Stimulated activated CD4-positive, alpha-beta T cell treated with anti-CD3 and anti-CD28 coated beads, Interleukin-1b, Interleukin-23, amount 100 ng/mL, for 48 hours (primary cell): ENCODE measurements around the gene KRTAP9-4.
"Not testable (repeated sequence)": the region's sequence is repeated elsewhere in the genome, so short reads cannot be mapped to it uniquely, and the experiment has no call there.

Experiments used
- DNase-seq: peaks from one replicate; pipeline ENCODE4 v3.0.0-alpha.2; 2020

Gene KRTAP9-4

GRCh38 chr17:41249637-41250240, at the start of gene KRTAP9-4:
Gene KRTAP9-4, plus strand, starts transcription at chr17:41249687. Its CDS starts 34 bp downstream, at chr17:41249721.
- DNase-seq, result not testable (repeated sequence)

- DNase-seq, result no peak
These were observed 37.5 kb upstream of the KRTAP9-4 start for GRCh38 chr17:41211845-41212466.

GRCh38 chr17:41212524-41213169, 36.8 kb upstream of the KRTAP9-4 start:
- no peak for DNase-seq

- DNase-seq, result no peak
These were observed 33.8 kb upstream of the KRTAP9-4 start for GRCh38 chr17:41215681-41216080.

GRCh38 chr17:41223821-41224220, 25.7 kb upstream of the KRTAP9-4 start:
- DNase-seq, result no peak

- no peak for DNase-seq
These were observed 23.4 kb upstream of the KRTAP9-4 start for GRCh38 chr17:41226051-41226450.

GRCh38 chr17:41226598-41227095, 22.8 kb upstream of the KRTAP9-4 start, which contains the start of gene KRTAP9-2:
Gene KRTAP9-2, plus strand, starts transcription at chr17:41226648. Its CDS starts 7 bp downstream, at chr17:41226655.
- not testable (repeated sequence) for DNase-seq

- DNase-seq, result no peak
These were observed 19.4 kb upstream of the KRTAP9-4 start for GRCh38 chr17:41230094-41230493.

GRCh38 chr17:41231731-41232130, 17.8 kb upstream of the KRTAP9-4 start:
- DNase-seq, result no peak

GRCh38 chr17:41232399-41233105, 16.9 kb upstream of the KRTAP9-4 start, which contains the start of gene KRTAP9-3:
Gene KRTAP9-3, plus strand, starts transcription at chr17:41232449. Its CDS starts 53 bp downstream, at chr17:41232502.
- DNase-seq, result not testable (repeated sequence)

GRCh38 chr17:41237116-41237515, 12.4 kb upstream of the KRTAP9-4 start:
- not testable (repeated sequence) for DNase-seq

- DNase-seq, result not testable (repeated sequence)
These were observed 11.5 kb upstream of the KRTAP9-4 start, which contains the start of gene KRTAP9-8 for GRCh38 chr17:41237949-41238437. Gene KRTAP9-8, plus strand, starts transcription at chr17:41237999. Its CDS starts 53 bp downstream, at chr17:41238052.

GRCh38 chr17:41246995-41247787, 2.3 kb upstream of the KRTAP9-4 start:
- not testable (repeated sequence) for DNase-seq

- DNase-seq, result no peak
These were observed 1.8 kb downstream of the KRTAP9-4 start for GRCh38 chr17:41251261-41251660.

- no peak for DNase-seq
These were observed 5.4 kb downstream of the KRTAP9-4 start for GRCh38 chr17:41254861-41255260.

- not testable (repeated sequence) for DNase-seq
These were observed 6.1 kb downstream of the KRTAP9-4 start, which contains the start of gene KRTAP9-9 for GRCh38 chr17:41255381-41256290. Gene KRTAP9-9, plus strand, starts transcription at chr17:41255384.

- DNase-seq, result no peak
These were observed 6.8 kb downstream of the KRTAP9-4 start for GRCh38 chr17:41256291-41256685.

GRCh38 chr17:41258406-41258805, 8.9 kb downstream of the KRTAP9-4 start:
- no peak for DNase-seq

- DNase-seq, result no peak
These were observed 13.7 kb downstream of the KRTAP9-4 start for GRCh38 chr17:41263212-41263611.

- DNase-seq, result no peak
These were observed 15.1 kb downstream of the KRTAP9-4 start for GRCh38 chr17:41264599-41264998.

- DNase-seq, result no peak
These were observed 15.6 kb downstream of the KRTAP9-4 start, which contains the start of gene KRTAP9-6 for GRCh38 chr17:41265078-41265477. Gene KRTAP9-6, plus strand, starts transcription at chr17:41265378. Its CDS starts 0 bp downstream, at chr17:41265378.
